K562 (cell line): Measurements from ENCODE around the gene ZC3H8. TPM values are rescaled to one million over a fixed set of nuclear protein-coding genes. Genes with fewer than 3 reads are reported as not detected.

Experiments used
- ATAC-seq: fragments of 200-7000 bp; cut with Tn5 transposase; 3 replicates; pipeline ENCODE4 v1.9.1; 2020; ENCODE audit warnings: moderate library complexity
- BruUV-seq: library from RNA; stranded (reverse); fragments of 400-500 nt; replicated peaks from 2 replicates; lab custom pipeline; 2021; lab: Mats Ljungman, UMichigan
- CTCF ChIA-PET: fragments of 300-600 bp; formaldehyde crosslinking; extraction: SDS; loops from one replicate; lab custom pipeline; 2021; ENCODE audit warnings: low intra/inter-chr PET ratio; lab: Yijun Ruan, JAX
- POLR2A ChIA-PET: fragments of 300-600, 350-650 bp; sonication (Branson Sonifier 250); formaldehyde crosslinking; extraction: SDS; loops from one replicate; lab custom pipeline; 2021; ENCODE audit warnings: antibody characterized with exemption, inconsistent platforms; lab: Yijun Ruan, JAX
- DNase-seq, 4 experiments: peaks; one replicate each; pipeline versions ENCODE4 v3.0.0 to v3.0.0-alpha.2; 2011 to 2018; ENCODE audit warnings: low spot score in 3 of 4, mixed read lengths in 3 of 4; ENCODE audit errors: extremely low read depth in 1 of 4
- FAIRE-seq: peaks from 2 replicates; lab custom pipeline; 2011; peaks lifted over from hg19 to GRCh38; lab: Jason Lieb, UNC
- H2AFZ ChIP-seq: 2 replicates; pipeline ENCODE4 v1.6.0; 2011; ENCODE audit warnings: low read depth, low read length, control low read depth, inconsistent platforms
- H3K27ac ChIP-seq: fragments of 200-600 bp; 3 replicates; pipeline ENCODE4 v1.8.0; 2011; ENCODE audit warnings: low read depth, mild to moderate bottlenecking, control low read depth, inconsistent platforms, low read length, moderate library complexity, mixed read lengths; ENCODE audit errors: extremely low read depth
- H3K27me3 ChIP-seq, 2 experiments: fragments of 300-600 bp in 1 of 2; 2 replicates in 1 of 2; 3 replicates in 1 of 2; pipeline versions ENCODE4 v1.6.0 to v1.8.0; 2011; ENCODE audit warnings: inconsistent platforms in 2 of 2, low read length in 2 of 2, mild to moderate bottlenecking in 1 of 2, mixed read lengths in 1 of 2, moderate library complexity in 1 of 2; ENCODE audit not compliant: control insufficient read depth in 2 of 2, insufficient read depth in 2 of 2
- H3K36me3 ChIP-seq: fragments of 300-600 bp; 3 replicates; pipeline ENCODE4 v1.8.0; 2011; ENCODE audit warnings: mild to moderate bottlenecking, low read length, inconsistent platforms; ENCODE audit not compliant: control insufficient read depth, insufficient read depth
- H3K4me1 ChIP-seq, 2 experiments: fragments of 200-600 bp in 1 of 2; replicated peaks in 1 of 2; 2 replicates in 1 of 2; 3 replicates in 1 of 2; pipeline versions ENCODE4 v1.5.1 to v1.8.0; 2011; ENCODE audit warnings: inconsistent platforms in 2 of 2, low read length in 2 of 2, mild to moderate bottlenecking in 1 of 2, mixed read lengths in 1 of 2, moderate library complexity in 1 of 2; ENCODE audit not compliant: control insufficient read depth in 2 of 2, insufficient read depth in 2 of 2
- H3K4me2 ChIP-seq: 2 replicates; pipeline ENCODE4 v1.6.1; 2011; ENCODE audit warnings: low read length, control low read depth, inconsistent platforms, mixed read lengths; ENCODE audit not compliant: insufficient read depth
- H3K4me3 ChIP-seq: fragments of 200-600 bp; sonication (generic), shearing (Covaris generic); 2 replicates; pipeline ENCODE4 v1.5.1; 2016; ENCODE audit warnings: control low read depth, inconsistent platforms
- H3K79me2 ChIP-seq: fragments of 200-600 bp; 3 replicates; pipeline ENCODE4 v1.8.0; 2011; ENCODE audit warnings: low read length, inconsistent platforms; ENCODE audit not compliant: control insufficient read depth, insufficient read depth
- H3K9ac ChIP-seq, 2 experiments: 2 replicates each; pipeline versions ENCODE4 v1.6.0 to v1.6.1; 2011; ENCODE audit warnings: low read depth in 2 of 2, low read length in 2 of 2, control low read depth in 1 of 2, inconsistent platforms in 1 of 2, mild to moderate bottlenecking in 1 of 2, mixed read lengths in 1 of 2; ENCODE audit not compliant: insufficient read depth in 1 of 2
- H3K9me1 ChIP-seq: one replicate; pipeline ENCODE4 v1.6.0; 2011; ENCODE audit warnings: inconsistent platforms, mild to moderate bottlenecking, low read length, moderate library complexity; ENCODE audit not compliant: control insufficient read depth, insufficient read depth
- H3K9me3 ChIP-seq: replicated peaks from 2 replicates; pipeline ENCODE4 v1.5.1; 2011; ENCODE audit warnings: low read depth, low read length, inconsistent platforms; ENCODE audit not compliant: control insufficient read depth, insufficient read depth
- H4K20me1 ChIP-seq: replicated peaks from 2 replicates; pipeline ENCODE4 v1.6.1; 2011; ENCODE audit warnings: low read length, inconsistent platforms, mixed read lengths; ENCODE audit not compliant: control insufficient read depth, insufficient read depth
- ASH1L ChIP-seq: fragments of 450-650 bp; IDR thresholded peaks from 2 replicates; pipeline ENCODE4 v1.6.1; 2018; ENCODE audit warnings: borderline replicate concordance, mild to moderate bottlenecking, low read depth; ENCODE audit not compliant: partially characterized antibody
- CEBPG ChIP-seq, 3 experiments: fragments of 200-800 bp in 1 of 3; sonication (Bioruptor generic) in 1 of 3; sonication (generic) in 1 of 3; formaldehyde crosslinking in 1 of 3; IDR thresholded peaks in 2 of 3; conservative IDR thresholded peaks in 1 of 3; 2 replicates each; pipeline versions ENCODE4 v1.6.1 to v1.8.0; 2016 to 2022; ENCODE audit warnings: missing compliant biosample characterization in 2 of 3, missing genetic modification characterization in 2 of 3, mild to moderate bottlenecking in 1 of 3, missing genetic modification reagents in 1 of 3
- HIVEP1 ChIP-seq: fragments of 250-450 bp; sonication (Bioruptor Pico); IDR thresholded peaks from 2 replicates; pipeline ENCODE4 v1.4.0; 2020; ENCODE audit warnings: mild to moderate bottlenecking
- NEUROD1 ChIP-seq: fragments of 150-350 bp; IDR thresholded peaks from 2 replicates; pipeline ENCODE4 v1.6.1; 2014; ENCODE audit warnings: borderline replicate concordance, low read length, low read depth; ENCODE audit not compliant: partially characterized antibody
- SMAD4 ChIP-seq: fragments of 250-450 bp; sonication (Bioruptor Pico); conservative IDR thresholded peaks from 2 replicates; pipeline ENCODE4 v1.8.0; 2021; ENCODE audit warnings: inconsistent platforms, mild to moderate bottlenecking, moderate library complexity
- SRSF3 ChIP-seq: fragments of 200-400 bp; formaldehyde crosslinking; IDR thresholded peaks from 2 replicates; pipeline ENCODE4 v1.6.1; 2016; ENCODE audit warnings: mild to moderate bottlenecking, low read length, moderate library complexity; ENCODE audit not compliant: insufficient read depth
- YY1 ChIP-seq, 3 experiments: IDR thresholded peaks; 2 replicates each; pipeline ENCODE4 v1.6.1; 2011; ENCODE audit warnings: low read length in 2 of 3, mild to moderate bottlenecking in 2 of 3, moderate library complexity in 2 of 3, borderline replicate concordance in 1 of 3, control low read depth in 1 of 3, low read depth in 1 of 3; ENCODE audit not compliant: insufficient read depth in 3 of 3, insufficient replicate concordance in 2 of 3, control insufficient read depth in 1 of 3, insufficient read length in 1 of 3; ENCODE audit errors: extremely low read depth in 1 of 3
- ZBTB7A ChIP-seq: IDR thresholded peaks from 2 replicates; pipeline ENCODE4 v1.6.1; 2011; ENCODE audit warnings: low read depth, mild to moderate bottlenecking, low read length, moderate library complexity, borderline replicate concordance; ENCODE audit not compliant: control insufficient read depth
- ZNF778 ChIP-seq: fragments of 450-650 bp; formaldehyde crosslinking; IDR thresholded peaks from 2 replicates; pipeline ENCODE4 v1.4.0; 2020; ENCODE audit warnings: mild to moderate bottlenecking, moderate library complexity
- WGBS: fragments of 100-300 bp; shearing (Covaris generic); methylation state at CpG from one replicate; pipeline ENCODE4 v1.1.6; 2016; ENCODE audit warnings: low coverage, mixed read lengths; ENCODE audit not compliant: insufficient coverage; ENCODE audit errors: missing lambda C conversion rate; 5-methylcytosine and 5-hydroxymethylcytosine counted together
- in situ Hi-C: fragments of 300-500 bp; cut with MboI; formaldehyde crosslinking; loops from 4 replicates; pipeline ENCODE4 v1.15.0; 2018; ENCODE audit warnings: inconsistent platforms, mixed read lengths
- intact Hi-C: fragments of 100-400 bp; cut with micrococcal nuclease; formaldehyde crosslinking; loops from 2 replicates; pipeline ENCODE4 v1.14.2; 2022
- polyA plus RNA-seq, 8 experiments: library from polyadenylated mRNA; depleted of rRNA in 4 of 8; stranded (reverse) in 5 of 8; unstranded in 3 of 8; fragments of >200 nt; fragmentation: Nextera tagmentation in 2 of 8; fragmentation: Illumina TruSeq in 1 of 8; extraction: Ambion mirVana in 2 of 8; extraction: Trizol in 1 of 8; gene quantifications; 2 replicates each; pipeline versions ENCODE4 v1.2.1 to v1.2.3, GENCODE V29; 2011 to 2014; ENCODE audit warnings: inconsistent platforms in 1 of 8, missing spikeins in 1 of 8
- total RNA-seq, 7 experiments: library from RNA; depleted of rRNA in 6 of 7; stranded (reverse); fragments of >200 nt in 6 of 7; fragmentation: Illumina TruSeq in 2 of 7; extraction: Trizol in 2 of 7; gene quantifications; 2 replicates each; pipeline versions ENCODE4 v1.2.1 to v1.2.3, GENCODE V29; 2011 to 2021; ENCODE audit warnings: low replicate concordance in 1 of 7
- TF ChIP-seq, protein P1 (sequence below): fragments of 450-650 bp; IDR thresholded peaks from 2 replicates; pipeline ENCODE4 v1.7.0; 2016; ENCODE audit warnings: borderline replicate concordance
- TF ChIP-seq, protein P2 (sequence below): fragments of 450-650 bp; conservative IDR thresholded peaks from 2 replicates; pipeline ENCODE4 v1.6.1; 2016; ENCODE audit warnings: missing genetic modification characterization, low read depth, mild to moderate bottlenecking, missing compliant biosample characterization, moderate library complexity
- TF ChIP-seq, protein P3 (sequence below): IDR thresholded peaks from 3 replicates; pipeline ENCODE4 v1.6.1; 2011; ENCODE audit warnings: borderline replicate concordance, mild to moderate bottlenecking; ENCODE audit not compliant: insufficient read length, insufficient read depth

The ZC3H8 gene
- total and polyA plus RNA-seq, 9 of the 15 experiments (the other 6 are each of a cell fraction or from before 2014, with no cell fraction given): 11.6 to 41.5 (median 27.5) TPM

DNA sequence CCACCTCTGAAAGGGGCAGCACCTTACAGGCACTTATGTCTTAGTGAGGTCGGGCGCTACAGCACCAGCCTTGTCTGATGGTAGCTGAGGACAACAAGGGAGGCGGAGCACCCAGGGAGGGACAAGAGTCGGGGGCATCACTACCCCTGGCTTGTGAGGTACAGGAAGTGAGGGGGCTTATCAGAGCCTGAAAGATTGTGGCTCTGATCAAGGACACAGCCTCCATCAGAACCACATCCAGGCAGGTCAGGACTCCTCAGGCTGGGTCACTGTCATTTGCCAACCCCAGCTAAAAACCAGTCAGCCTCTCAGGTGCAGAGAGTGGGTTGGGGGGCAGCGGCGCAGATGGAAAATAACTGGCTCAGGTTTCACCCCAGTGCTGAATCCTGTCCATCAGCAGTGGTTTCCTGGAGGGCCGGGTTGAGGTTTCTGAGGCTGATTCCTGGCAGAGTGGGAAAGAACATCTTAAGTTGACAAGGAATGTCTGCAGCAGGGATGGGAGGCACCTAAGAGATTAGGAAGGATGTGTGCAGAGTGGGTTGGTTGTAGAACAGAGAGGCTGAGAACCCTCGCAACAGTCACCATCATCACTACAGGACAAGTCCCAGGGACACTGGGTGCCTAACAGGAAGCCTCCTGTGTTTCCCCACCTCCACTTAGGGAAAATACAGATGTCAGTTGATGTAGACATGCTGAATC is 71.4 kb downstream of the ZC3H8 start:
- no TSS peak for BruUV-seq
- no peak overlapping the region; a peak in 1 of 4 replicates for H3K9ac ChIP-seq
- no peak overlapping the region for H3K4me3 ChIP-seq
- H3K27ac ChIP-seq: no peak overlapping the region
- TF ChIP-seq, protein P1, sequence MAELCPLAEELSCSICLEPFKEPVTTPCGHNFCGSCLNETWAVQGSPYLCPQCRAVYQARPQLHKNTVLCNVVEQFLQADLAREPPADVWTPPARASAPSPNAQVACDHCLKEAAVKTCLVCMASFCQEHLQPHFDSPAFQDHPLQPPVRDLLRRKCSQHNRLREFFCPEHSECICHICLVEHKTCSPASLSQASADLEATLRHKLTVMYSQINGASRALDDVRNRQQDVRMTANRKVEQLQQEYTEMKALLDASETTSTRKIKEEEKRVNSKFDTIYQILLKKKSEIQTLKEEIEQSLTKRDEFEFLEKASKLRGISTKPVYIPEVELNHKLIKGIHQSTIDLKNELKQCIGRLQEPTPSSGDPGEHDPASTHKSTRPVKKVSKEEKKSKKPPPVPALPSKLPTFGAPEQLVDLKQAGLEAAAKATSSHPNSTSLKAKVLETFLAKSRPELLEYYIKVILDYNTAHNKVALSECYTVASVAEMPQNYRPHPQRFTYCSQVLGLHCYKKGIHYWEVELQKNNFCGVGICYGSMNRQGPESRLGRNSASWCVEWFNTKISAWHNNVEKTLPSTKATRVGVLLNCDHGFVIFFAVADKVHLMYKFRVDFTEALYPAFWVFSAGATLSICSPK: no peak
- no peak for TF ChIP-seq NEUROD1
- TF ChIP-seq, protein P2, sequence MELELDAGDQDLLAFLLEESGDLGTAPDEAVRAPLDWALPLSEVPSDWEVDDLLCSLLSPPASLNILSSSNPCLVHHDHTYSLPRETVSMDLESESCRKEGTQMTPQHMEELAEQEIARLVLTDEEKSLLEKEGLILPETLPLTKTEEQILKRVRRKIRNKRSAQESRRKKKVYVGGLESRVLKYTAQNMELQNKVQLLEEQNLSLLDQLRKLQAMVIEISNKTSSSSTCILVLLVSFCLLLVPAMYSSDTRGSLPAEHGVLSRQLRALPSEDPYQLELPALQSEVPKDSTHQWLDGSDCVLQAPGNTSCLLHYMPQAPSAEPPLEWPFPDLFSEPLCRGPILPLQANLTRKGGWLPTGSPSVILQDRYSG (tag): no peak
- no peak for TF ChIP-seq YY1 (IDR thresholded peaks at IDR 0.05; ENCODE audit: borderline replicate concordance in 1 of 3, control insufficient read depth in 1 of 3, extremely low read depth in 1 of 3, insufficient read depth in 3 of 3, insufficient read length in 1 of 3, insufficient replicate concordance in 2 of 3, low read depth in 1 of 3, low read length in 2 of 3)
- no peak for TF ChIP-seq ASH1L
- TF ChIP-seq CEBPG (CRISPR knock-in tag; IDR thresholded peaks at IDR 0.05): no peak
- no peak for TF ChIP-seq CEBPG (tag; conservative IDR thresholded peaks at IDR 0.05 in 1 of 2, IDR thresholded peaks at IDR 0.05 in 1 of 2)
- TF ChIP-seq, protein P3, sequence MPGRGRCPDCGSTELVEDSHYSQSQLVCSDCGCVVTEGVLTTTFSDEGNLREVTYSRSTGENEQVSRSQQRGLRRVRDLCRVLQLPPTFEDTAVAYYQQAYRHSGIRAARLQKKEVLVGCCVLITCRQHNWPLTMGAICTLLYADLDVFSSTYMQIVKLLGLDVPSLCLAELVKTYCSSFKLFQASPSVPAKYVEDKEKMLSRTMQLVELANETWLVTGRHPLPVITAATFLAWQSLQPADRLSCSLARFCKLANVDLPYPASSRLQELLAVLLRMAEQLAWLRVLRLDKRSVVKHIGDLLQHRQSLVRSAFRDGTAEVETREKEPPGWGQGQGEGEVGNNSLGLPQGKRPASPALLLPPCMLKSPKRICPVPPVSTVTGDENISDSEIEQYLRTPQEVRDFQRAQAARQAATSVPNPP: no peak
- no peak for TF ChIP-seq SRSF3
- no peak for TF ChIP-seq ZNF778
- TF ChIP-seq HIVEP1 (CRISPR knock-in tag): no peak
- no peak for TF ChIP-seq SMAD4 (CRISPR knock-in tag)
- TF ChIP-seq ZBTB7A: no peak
- TF ChIP-seq, all 486 proteins: peak for 0
- Histone ChIP-seq H3K9me3 (peaks cover 5% of the 10 kb centered on the region; the same call in 1 of the 2 replicates), H3K36me3 (no peaks in the 10 kb centered on the region), H3K4me1 (peaks cover 12 to 21% of the 10 kb centered on the region in 2 experiments), H3K27me3 (no peaks in the 10 kb centered on the region), H3K79me2 (no peaks in the 10 kb centered on the region), H3K9me1 (no peaks in the 10 kb centered on the region), H4K20me1 (no peaks in the 10 kb centered on the region; the same call in 1 of the 2 replicates), H3K4me2 (no peak overlapping the region), H2AFZ (peak overlapping the region; percentile 32; the same call in 1 of the 2 replicates)
- POLR2A ChIA-PET: no interaction called here
- DNase-seq (no peak), FAIRE-seq (no peak), ATAC-seq (no peak)
- in situ Hi-C loops: no loop called here
- CTCF ChIA-PET: no interaction called here
- 38% methylated on average over 8 of the region's 8 CpGs for WGBS
- intact Hi-C loops: no loop called here
